GM12878 (cell line): ENCODE data around the gene TRANK1. TPM values are rescaled to one million over a fixed set of nuclear protein-coding genes. Genes with fewer than 3 reads are reported as not detected.

Experiments used
- CBFB ChIP-seq: IDR thresholded peaks from 2 replicates; pipeline ENCODE4 v1.6.1; 2016; ENCODE audit warnings: antibody characterized with exemption, low read depth
- CBX5 ChIP-seq: sonication (generic); IDR thresholded peaks from 2 replicates; pipeline ENCODE4 v1.6.1; 2016; ENCODE audit warnings: low read depth, moderate library complexity, mild to moderate bottlenecking, inconsistent platforms
- CREB1 ChIP-seq: IDR thresholded peaks from 2 replicates; pipeline ENCODE4 v1.6.1; 2012; ENCODE audit warnings: low read depth, mild to moderate bottlenecking, inconsistent platforms
- HDAC6 ChIP-seq: fragments of 200-600 bp; sonication (generic); IDR thresholded peaks from one replicate; pipeline ENCODE4 v1.8.0; 2017; ENCODE audit warnings: antibody characterized with exemption; ENCODE audit not compliant: unreplicated experiment
- HDGF ChIP-seq: fragments of 450-650 bp; IDR thresholded peaks from 2 replicates; pipeline ENCODE4 v1.6.1; 2016; ENCODE audit warnings: antibody characterized with exemption
- NFIC ChIP-seq: IDR thresholded peaks from 2 replicates; pipeline ENCODE4 v1.6.1; 2012; ENCODE audit warnings: low read depth, mild to moderate bottlenecking, inconsistent platforms, low read length, moderate library complexity
- NR2F1 ChIP-seq: fragments of 450-650 bp; conservative IDR thresholded peaks from 2 replicates; pipeline ENCODE4 v1.6.1; 2017; ENCODE audit warnings: mild to moderate bottlenecking
- NRF1 ChIP-seq: conservative IDR thresholded peaks from 2 replicates; pipeline ENCODE4 v1.6.1; 2011; ENCODE audit warnings: mild to moderate bottlenecking, low read depth, low read length, improper control_type of control experiment
- POLR2A ChIP-seq: IDR thresholded peaks from 2 replicates; pipeline ENCODE4 v1.6.1; 2011; ENCODE audit warnings: low read depth, mild to moderate bottlenecking, low read length
- POLR2AphosphoS2 ChIP-seq: IDR thresholded peaks from 2 replicates; pipeline ENCODE4 v1.6.1; 2011; ENCODE audit warnings: low read depth, mild to moderate bottlenecking, low read length, improper control_type of control experiment, moderate library complexity
- POU2F2 ChIP-seq: IDR thresholded peaks from 3 replicates; pipeline ENCODE4 v1.6.1; 2011; ENCODE audit warnings: low read depth, mild to moderate bottlenecking, low read length, borderline replicate concordance
- RAD21 ChIP-seq: IDR thresholded peaks from 2 replicates; pipeline ENCODE4 v1.6.1; 2011; ENCODE audit warnings: mild to moderate bottlenecking, low read depth, low read length, moderate library complexity; ENCODE audit not compliant: insufficient read depth
- RB1 ChIP-seq: fragments of 450-650 bp; formaldehyde crosslinking; IDR thresholded peaks from 2 replicates; pipeline ENCODE4 v1.6.1; 2017; ENCODE audit warnings: mild to moderate bottlenecking, borderline replicate concordance
- RFX5 ChIP-seq: IDR thresholded peaks from 2 replicates; pipeline ENCODE4 v1.6.1; 2011; ENCODE audit warnings: low read depth, low read length, improper control_type of control experiment
- SMAD5 ChIP-seq: IDR thresholded peaks from 2 replicates; pipeline ENCODE4 v1.6.1; 2016; ENCODE audit warnings: antibody characterized with exemption, low read depth
- TCF12 ChIP-seq: IDR thresholded peaks from 2 replicates; pipeline ENCODE4 v1.6.1; 2011; ENCODE audit warnings: low read depth, mild to moderate bottlenecking, low read length
- ZZZ3 ChIP-seq: IDR thresholded peaks from 2 replicates; pipeline ENCODE4 v1.6.1; 2011; ENCODE audit warnings: low read depth; ENCODE audit not compliant: control insufficient read depth, insufficient read length
- polyA plus RNA-seq, 11 experiments: library from polyadenylated mRNA; depleted of rRNA in 4 of 11; unstranded in 6 of 11; stranded (reverse) in 5 of 11; fragments of >200 nt; fragmentation: Nextera tagmentation in 4 of 11; fragmentation: Illumina TruSeq in 1 of 11; extraction: Ambion mirVana in 4 of 11; extraction: Trizol in 1 of 11; gene quantifications; 1 replicate in 1 of 11; 2 replicates in 10 of 11; pipeline versions ENCODE4 v1.2.1 to v1.2.3, GENCODE V29; 2011 to 2016; ENCODE audit warnings: inconsistent platforms in 2 of 11, missing spikeins in 2 of 11, low read depth in 1 of 11
- total RNA-seq, 4 experiments: library from RNA; depleted of rRNA in 3 of 4; stranded (reverse); fragments of >200 nt in 3 of 4; fragmentation: Illumina TruSeq in 1 of 4; extraction: Trizol in 1 of 4; gene quantifications; 2 replicates each; pipeline versions ENCODE4 v1.2.1 to v1.2.3, GENCODE V29; 2013 to 2021
- TF ChIP-seq, protein P1 (sequence below): fragments of 450-650 bp; formaldehyde crosslinking; IDR thresholded peaks from 2 replicates; pipeline ENCODE4 v1.5.0; 2022; ENCODE audit warnings: mild to moderate bottlenecking, missing genetic modification characterization
- TF ChIP-seq, protein P2 (sequence below): fragments of 450-650 bp; IDR thresholded peaks from 2 replicates; pipeline ENCODE4 v1.6.1; 2016; ENCODE audit warnings: mild to moderate bottlenecking
- TF ChIP-seq, protein P3 (sequence below): fragments of 450-650 bp; IDR thresholded peaks from 2 replicates; pipeline ENCODE4 v1.6.1; 2016; ENCODE audit warnings: mild to moderate bottlenecking
- TF ChIP-seq, protein P4 (sequence below): fragments of 450-650 bp; IDR thresholded peaks from 2 replicates; pipeline ENCODE4 v1.6.1; 2017; ENCODE audit warnings: borderline replicate concordance
- TF ChIP-seq, protein P5 (sequence below): fragments of 450-650 bp; IDR thresholded peaks from 2 replicates; pipeline ENCODE4 v1.6.1; 2017; ENCODE audit warnings: mild to moderate bottlenecking

Gene TRANK1
- total and polyA plus RNA-seq, 10 of the 15 experiments (the other 5 are each of a cell fraction or from before 2014, with no cell fraction given) = 0.46 to 8.8 (median 1.1) TPM

DNA sequence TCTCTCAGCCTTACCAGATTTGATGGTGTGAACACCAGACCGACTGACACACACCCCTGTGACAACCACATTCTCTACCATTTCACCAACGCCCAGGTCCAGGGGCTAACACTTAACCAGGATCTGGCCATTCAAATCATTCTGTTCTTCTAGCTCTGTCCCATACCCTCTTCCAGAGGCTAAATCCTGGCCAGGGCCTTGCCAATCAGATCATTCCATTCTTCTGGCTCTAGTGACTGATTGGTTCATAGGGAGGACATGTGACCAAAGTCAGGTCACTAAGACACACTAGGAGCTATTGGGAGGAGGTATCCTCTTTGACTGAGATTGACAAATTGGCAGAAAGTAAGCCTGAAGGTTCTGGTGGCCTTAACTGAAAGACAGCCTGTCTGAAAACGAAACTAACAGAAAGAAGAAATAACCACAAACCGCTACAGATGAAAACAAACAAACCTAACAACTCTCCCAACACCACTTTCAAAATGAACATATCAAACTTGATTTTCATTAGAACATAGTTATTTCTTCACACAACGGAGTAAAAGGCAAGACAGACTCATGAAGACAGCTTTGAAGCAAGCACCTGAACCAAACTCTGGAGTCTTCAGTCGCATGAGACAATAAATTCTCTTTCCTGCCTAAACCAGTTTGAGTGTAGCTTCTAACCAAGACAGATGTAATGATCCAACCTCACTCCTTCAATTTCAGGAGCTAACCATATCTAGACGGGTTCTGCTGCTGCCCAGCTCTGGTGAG, 68.5 kb downstream of the TRANK1 start (continued):
- TF ChIP-seq, protein P1, sequence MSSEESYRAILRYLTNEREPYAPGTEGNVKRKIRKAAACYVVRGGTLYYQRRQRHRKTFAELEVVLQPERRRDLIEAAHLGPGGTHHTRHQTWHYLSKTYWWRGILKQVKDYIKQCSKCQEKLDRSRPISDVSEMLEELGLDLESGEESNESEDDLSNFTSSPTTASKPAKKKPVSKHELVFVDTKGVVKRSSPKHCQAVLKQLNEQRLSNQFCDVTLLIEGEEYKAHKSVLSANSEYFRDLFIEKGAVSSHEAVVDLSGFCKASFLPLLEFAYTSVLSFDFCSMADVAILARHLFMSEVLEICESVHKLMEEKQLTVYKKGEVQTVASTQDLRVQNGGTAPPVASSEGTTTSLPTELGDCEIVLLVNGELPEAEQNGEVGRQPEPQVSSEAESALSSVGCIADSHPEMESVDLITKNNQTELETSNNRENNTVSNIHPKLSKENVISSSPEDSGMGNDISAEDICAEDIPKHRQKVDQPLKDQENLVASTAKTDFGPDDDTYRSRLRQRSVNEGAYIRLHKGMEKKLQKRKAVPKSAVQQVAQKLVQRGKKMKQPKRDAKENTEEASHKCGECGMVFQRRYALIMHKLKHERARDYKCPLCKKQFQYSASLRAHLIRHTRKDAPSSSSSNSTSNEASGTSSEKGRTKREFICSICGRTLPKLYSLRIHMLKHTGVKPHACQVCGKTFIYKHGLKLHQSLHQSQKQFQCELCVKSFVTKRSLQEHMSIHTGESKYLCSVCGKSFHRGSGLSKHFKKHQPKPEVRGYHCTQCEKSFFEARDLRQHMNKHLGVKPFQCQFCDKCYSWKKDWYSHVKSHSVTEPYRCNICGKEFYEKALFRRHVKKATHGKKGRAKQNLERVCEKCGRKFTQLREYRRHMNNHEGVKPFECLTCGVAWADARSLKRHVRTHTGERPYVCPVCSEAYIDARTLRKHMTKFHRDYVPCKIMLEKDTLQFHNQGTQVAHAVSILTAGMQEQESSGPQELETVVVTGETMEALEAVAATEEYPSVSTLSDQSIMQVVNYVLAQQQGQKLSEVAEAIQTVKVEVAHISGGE (CRISPR knock-in tag) = no peak
- no peak for TF ChIP-seq NRF1
- TF ChIP-seq, protein P2, sequence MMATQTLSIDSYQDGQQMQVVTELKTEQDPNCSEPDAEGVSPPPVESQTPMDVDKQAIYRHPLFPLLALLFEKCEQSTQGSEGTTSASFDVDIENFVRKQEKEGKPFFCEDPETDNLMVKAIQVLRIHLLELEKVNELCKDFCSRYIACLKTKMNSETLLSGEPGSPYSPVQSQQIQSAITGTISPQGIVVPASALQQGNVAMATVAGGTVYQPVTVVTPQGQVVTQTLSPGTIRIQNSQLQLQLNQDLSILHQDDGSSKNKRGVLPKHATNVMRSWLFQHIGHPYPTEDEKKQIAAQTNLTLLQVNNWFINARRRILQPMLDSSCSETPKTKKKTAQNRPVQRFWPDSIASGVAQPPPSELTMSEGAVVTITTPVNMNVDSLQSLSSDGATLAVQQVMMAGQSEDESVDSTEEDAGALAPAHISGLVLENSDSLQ = peak; percentile 93
- TF ChIP-seq CREB1 = 0 out of 2 replicates have a peak, but pooled peaks have one; percentile 31
- peak; percentile 34; the same call in 1 of the 2 replicates for TF ChIP-seq NR2F1
- no peak for TF ChIP-seq SMAD5
- TF ChIP-seq, protein P3, sequence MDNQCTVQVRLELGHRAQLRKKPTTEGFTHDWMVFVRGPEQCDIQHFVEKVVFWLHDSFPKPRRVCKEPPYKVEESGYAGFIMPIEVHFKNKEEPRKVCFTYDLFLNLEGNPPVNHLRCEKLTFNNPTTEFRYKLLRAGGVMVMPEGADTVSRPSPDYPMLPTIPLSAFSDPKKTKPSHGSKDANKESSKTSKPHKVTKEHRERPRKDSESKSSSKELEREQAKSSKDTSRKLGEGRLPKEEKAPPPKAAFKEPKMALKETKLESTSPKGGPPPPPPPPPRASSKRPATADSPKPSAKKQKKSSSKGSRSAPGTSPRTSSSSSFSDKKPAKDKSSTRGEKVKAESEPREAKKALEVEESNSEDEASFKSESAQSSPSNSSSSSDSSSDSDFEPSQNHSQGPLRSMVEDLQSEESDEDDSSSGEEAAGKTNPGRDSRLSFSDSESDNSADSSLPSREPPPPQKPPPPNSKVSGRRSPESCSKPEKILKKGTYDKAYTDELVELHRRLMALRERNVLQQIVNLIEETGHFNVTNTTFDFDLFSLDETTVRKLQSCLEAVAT = peak; percentile 96
- TF ChIP-seq POLR2A = no peak
- TF ChIP-seq ZZZ3 = no peak
- no peak for TF ChIP-seq RB1
- TF ChIP-seq RFX5 = no peak
- no peak for TF ChIP-seq HDAC6
- TF ChIP-seq, protein P4, sequence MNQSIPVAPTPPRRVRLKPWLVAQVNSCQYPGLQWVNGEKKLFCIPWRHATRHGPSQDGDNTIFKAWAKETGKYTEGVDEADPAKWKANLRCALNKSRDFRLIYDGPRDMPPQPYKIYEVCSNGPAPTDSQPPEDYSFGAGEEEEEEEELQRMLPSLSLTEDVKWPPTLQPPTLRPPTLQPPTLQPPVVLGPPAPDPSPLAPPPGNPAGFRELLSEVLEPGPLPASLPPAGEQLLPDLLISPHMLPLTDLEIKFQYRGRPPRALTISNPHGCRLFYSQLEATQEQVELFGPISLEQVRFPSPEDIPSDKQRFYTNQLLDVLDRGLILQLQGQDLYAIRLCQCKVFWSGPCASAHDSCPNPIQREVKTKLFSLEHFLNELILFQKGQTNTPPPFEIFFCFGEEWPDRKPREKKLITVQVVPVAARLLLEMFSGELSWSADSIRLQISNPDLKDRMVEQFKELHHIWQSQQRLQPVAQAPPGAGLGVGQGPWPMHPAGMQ = no peak
- TF ChIP-seq CBFB = peak; percentile 93
- no peak for TF ChIP-seq CBX5
- peak; percentile 84; the same call in 1 of the 2 replicates for TF ChIP-seq NFIC
- TF ChIP-seq TCF12 = no peak
- TF ChIP-seq HDGF = no peak
- no peak for TF ChIP-seq POU2F2
- no peak for TF ChIP-seq RAD21
- no peak for TF ChIP-seq POLR2AphosphoS2
- TF ChIP-seq, protein P5, sequence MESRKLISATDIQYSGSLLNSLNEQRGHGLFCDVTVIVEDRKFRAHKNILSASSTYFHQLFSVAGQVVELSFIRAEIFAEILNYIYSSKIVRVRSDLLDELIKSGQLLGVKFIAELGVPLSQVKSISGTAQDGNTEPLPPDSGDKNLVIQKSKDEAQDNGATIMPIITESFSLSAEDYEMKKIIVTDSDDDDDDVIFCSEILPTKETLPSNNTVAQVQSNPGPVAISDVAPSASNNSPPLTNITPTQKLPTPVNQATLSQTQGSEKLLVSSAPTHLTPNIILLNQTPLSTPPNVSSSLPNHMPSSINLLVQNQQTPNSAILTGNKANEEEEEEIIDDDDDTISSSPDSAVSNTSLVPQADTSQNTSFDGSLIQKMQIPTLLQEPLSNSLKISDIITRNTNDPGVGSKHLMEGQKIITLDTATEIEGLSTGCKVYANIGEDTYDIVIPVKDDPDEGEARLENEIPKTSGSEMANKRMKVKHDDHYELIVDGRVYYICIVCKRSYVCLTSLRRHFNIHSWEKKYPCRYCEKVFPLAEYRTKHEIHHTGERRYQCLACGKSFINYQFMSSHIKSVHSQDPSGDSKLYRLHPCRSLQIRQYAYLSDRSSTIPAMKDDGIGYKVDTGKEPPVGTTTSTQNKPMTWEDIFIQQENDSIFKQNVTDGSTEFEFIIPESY = no peak
